Measurements from ENCODE around the gene CREBBP.

GRCh38 chr16:3842994-3843393 lies 37.5 kb downstream of the CREBBP start:
- no peak for TF ChIP-seq CTCF (IDR thresholded peaks at IDR 0.05)
- no peak for TF ChIP-seq POLR2A (IDR thresholded peaks at IDR 0.05; ENCODE audit: low read depth)
